DMS 273 (cell line): ENCODE data around the gene ZNF804B.
"Not testable (repeated sequence)": the region's sequence is repeated elsewhere in the genome, so short reads cannot be mapped to it uniquely, and the experiment has no call there.

Experiments used
- DNase-seq: peaks from one replicate; lab custom pipeline; 2025; ENCODE audit not compliant: unreplicated experiment; lab: John Stamatoyannopoulos, UW

The ZNF804B gene

DNA sequence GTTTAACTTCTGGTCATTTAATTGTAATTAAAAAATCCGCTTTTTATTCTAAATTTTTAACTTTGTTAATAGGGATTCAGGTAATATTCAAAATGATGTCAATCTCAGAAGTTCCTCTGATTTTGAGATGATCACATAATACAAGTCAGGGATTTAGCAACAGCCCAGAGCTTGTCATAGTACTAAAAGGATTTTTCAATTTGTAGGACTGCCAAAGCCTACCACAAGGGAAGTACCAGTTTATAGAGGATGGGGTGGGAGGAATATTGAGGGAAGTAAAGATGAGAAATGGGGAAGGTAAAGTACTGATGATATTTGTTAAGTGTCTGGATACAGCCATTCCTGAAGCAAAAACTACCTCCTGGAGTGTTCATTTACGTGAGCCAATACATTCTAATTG is 314.3 kb downstream of the ZNF804B start:
- no peak for DNase-seq

DNA sequence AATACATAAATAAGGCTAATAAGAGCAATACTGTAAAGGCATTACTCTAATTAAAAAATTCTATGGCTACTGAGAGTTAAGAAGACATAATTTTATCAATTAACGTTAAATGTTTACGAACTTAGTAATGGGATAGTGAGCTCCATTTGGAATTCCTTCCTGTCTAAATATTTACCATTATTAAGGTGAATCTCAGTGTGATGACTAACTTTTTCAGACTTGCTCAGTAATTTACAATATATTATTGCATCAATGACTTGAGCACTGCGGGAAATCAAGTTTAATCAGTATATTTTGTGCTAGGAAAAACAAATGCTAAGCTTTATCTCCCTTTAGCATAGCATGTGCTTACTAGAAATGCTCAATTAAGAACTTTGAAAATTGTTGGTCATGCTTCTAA is 318.5 kb downstream of the ZNF804B start:
- no peak for DNase-seq

DNA sequence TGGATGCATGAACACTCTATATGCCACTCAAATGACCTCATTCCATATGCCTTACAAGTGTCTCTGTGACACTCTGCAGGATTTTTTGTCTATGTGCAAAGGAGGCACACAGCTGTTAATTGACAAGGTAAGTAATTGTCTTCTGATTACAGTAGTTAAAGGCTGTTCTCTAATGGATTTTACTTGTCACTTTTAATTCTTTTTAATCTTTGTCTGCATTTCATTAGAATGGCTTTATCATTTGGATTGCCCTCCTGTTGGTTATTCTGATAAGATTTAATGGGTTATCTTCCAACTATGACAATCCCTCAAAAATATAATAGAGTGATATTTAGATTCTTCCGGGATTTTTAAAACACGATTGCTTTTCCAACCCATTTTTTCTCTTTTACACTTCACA is 326.1 kb downstream of the ZNF804B start:
- DNase-seq = no peak

DNA sequence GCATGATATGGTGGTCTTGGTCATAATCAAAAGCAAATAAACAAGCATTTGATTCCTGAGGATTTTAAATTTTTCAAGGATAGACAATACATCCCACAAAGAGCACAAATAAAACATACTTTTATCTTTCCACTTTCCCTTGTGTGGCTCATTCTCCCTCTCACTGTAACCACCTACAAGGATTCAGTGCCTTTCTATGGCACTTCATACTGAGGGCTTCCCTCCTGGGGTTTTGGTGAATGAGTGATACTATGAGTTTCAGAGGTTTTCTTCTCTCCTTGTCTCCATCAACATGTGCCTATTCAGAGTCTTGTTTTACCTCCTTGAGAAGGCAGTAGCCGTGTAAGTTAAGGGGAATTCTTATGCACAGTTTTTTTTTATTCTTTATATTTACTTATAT is 332.1 kb downstream of the ZNF804B start:
- no peak for DNase-seq

DNA sequence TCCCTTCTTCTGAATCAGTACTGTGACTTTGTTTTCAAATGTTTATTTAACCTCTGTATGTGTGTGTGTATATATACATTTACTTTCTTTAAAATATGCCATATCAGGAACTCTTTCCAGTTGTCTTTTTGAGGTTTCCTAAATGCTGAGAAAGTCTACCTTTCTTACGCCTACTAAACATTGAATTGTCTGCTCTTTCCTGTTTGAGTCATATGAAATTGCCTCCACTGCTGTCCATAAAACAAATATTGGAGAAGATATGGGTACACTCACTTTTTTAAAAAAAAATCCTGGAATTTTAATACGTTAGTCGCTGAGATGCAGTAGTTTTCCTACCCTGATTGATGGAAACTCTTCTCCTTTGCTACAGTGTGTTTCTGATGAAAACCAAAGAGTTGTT is 334.8 kb downstream of the ZNF804B start:
- DNase-seq = no peak

DNA sequence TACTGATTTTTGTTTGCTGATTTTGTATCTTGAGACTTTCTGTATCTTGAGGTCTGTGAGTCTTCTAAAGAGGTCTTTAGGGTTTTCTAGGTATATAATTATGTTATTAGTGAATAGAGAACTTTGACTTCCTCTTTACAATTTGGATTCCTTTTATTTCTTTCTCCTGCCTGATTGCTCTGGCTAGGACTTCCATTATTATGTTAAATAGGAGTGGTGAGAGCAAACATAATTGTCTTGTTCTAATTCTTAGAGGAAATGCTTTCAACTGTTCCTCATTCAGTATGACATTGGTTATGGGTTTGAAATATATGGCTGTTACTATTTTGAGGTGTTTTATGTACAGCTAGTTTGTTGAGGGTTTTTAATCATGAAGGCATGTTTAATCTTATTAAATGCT is 344.1 kb downstream of the ZNF804B start:
- no peak for DNase-seq

DNA sequence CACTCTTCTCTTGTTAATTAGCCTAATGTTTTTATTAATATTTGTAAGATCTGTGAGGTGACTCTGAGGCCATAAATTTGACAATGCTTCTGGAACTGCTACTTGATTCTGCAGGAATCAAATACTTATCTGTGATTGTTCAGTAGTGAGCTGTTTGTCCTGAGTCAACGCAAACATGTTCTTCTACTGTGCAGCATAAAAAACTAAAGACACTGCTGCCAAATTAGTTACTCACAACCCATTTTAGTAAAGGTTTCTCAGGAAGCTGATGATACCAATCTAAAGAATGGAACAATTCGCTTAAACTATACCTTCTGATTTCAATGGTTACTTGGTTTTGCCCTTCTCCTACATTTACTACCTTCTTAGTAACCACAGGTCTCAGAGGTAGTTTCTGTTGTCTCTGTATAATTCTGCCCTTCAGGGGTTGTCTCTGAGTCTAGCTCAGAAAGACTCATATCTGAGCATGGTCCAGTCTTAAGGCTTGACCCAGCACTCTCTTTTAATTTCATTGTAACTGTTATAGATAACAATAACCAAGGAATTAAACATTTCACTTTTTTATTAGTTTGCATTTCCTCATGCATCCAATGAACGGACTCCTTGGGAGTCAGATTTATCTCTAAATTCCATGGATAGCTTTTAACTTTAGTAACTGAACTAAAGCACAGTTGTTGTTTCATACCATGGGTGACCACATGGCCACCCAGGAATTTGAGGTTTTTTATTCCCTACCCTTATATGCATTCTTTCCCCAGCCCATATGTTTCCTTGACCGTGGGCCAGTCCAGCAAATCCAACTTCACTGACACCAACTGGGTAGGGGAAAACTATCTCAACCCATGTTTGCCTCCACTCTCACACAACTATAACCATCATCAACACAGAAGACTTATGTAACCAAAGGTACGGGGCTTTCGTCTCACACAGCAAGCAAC is 345.5 kb downstream of the ZNF804B start:
- DNase-seq = no peak

DNA sequence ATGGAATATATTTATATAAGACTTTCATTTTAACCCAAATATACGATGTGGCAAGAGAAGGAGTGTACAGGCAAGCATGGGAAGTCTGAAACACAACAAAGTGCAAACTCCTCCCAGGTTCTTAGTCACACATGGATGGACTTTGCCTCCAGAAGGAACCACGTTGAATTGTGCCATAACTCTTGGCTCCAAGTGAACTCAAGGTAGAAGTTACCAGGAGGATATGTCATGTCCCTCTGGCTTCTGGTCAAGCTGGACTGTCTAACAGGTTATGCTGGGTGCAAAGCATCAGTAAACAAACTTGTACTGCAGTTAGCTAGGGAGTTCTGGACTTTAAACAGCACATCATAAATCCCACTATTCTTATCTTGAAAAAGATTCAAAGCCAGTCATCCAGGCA is 364.4 kb downstream of the ZNF804B start:
- DNase-seq = no peak

DNA sequence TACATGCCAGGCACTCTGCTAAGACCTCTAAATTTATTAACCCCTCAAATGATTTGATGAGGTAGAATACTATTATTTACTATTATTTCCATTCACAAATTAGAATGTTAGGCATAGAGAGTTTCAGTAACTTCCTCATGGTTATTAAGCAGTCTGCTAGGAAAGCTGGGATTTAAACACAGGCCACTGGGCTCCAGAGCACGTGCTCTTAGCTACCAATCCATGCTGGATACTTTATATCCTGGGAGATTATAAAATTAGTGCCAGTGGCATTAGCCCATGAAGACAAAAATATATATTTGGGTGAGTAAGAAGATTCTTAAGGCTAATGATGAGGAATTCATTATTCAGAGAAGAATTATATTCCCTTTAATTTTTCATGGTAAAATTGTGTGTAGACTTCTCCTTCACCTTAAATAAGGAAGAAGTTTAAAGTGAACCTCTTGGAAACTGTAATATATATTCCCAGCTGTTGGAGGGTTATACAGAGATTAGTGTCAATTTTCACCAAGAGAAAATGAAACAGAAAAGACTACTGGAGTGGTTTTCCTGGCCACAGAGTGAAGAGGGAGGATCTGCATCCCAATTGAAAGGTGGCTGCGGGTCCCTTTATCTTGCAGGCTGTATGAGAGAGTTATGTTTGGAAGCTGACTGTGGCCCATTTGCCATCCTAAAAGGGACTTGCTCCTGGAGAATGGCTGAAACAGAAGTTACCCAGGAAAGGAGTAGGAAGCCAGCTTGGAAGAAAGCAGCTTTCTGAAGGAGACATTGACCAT is 370.3 kb downstream of the ZNF804B start:
- DNase-seq = no peak

DNA sequence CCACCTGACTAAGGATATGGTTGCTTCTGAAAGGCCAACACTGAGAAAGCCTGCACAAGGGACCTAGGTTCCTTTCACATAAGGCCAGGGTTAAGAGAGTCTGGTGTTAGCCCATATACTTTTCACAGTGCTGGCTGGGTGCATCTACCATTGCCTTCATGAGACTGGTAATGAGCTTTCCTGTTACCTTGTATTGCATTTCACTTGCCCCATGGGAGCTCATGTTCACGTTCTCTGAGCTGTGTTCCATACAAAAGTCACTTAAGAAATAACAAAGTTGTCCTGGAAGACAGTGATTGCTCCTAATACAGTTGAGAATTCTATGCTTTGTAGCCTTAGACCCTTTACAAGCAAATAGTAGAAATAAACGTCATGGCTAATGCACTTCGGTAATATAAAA is 373.9 kb downstream of the ZNF804B start:
- DNase-seq = no peak

DNA sequence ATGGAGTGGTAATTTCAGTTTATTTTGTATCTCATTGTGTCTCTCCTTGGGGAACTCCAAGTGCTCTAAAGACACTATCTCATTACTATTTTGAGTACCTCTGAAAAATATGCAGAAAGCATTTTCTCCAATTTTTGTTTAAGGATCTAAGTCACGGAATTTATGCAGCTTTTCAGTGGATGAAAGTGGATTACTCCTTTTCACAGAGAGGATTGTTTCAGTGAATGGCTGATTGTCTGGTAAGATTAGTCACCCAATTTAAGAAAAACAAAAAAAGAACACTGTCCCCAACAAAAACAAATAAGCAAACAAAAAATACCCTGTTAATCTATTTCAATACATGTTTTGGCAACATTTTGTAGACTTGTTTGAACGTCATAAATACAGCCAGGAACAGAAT is 374.3 kb downstream of the ZNF804B start:
- no peak for DNase-seq

DNA sequence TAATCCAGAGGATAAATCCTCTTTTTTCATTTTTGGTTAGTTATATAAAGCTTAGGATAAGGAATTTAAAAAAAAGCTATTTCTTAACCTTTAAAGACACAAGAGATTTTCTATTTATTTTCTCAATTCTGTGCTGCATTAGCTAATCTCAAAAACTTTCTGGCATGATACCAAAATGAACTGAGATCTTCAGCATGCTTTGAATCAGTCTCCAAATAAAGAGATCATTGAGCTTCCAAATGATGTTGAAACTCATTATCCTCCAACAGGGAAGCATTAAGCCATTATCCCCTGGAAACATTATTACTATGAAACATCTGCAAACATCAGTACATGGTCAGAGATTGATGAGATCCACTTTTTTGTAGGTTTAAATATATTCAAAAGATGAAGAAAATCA is 386.3 kb downstream of the ZNF804B start:
- DNase-seq = no peak

DNA sequence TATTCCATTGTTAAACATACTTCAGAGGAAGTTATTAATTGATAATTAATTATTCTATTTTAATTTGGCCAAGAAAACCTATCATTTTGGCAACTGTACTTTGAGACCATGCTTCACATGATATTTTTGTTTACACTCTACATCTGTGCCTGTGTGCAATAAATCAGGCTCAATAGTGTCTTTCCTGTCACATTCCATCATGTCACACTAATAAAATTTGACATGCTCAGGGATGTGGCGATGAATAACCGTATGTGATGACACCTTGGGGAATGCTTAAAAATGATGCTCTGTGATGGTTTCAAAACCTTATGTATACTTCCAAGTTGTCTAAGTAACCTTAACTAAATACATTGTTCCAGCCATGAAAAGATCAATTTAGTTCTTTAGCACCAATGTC is 400.6 kb downstream of the ZNF804B start:
- no peak for DNase-seq

DNA sequence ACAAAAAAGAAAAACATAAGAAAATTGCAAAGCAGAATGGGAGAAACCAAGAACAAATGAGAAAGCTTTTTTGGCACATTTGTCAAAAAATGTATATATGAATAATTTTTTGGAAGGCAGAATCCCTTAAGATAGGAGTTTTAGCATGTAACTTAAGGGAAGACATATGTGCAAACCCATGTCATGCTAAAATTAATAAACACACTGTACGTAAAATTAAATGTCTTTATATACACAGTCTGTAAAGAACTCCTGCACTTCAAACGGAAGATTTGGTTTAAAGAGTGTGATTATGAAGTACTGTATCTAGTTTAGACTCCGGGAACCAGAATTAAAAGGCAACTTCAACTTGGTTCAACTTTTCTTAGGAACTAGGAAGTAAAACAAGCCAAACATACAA is 405.9 kb downstream of the ZNF804B start:
- DNase-seq = no peak

DNA sequence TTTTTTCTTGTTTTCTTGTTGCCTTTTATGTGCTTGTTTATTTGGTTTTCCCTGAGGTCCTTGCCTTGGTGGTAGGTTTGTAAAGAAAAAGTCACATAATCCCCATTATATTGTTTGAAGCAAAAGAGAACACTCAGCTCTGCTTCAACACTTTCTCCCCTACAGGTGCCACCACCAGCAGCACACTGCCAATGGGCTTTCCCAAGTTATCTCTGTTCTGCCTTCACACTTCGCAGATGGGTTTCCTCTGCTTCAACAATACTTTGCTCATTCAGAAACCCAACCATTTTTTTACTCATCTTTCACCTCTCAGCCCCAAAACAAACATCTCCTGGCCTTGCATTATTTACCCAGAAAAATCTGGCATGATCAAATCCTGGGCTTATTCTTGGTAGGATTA is 411.1 kb downstream of the ZNF804B start:
- no peak for DNase-seq

DNA sequence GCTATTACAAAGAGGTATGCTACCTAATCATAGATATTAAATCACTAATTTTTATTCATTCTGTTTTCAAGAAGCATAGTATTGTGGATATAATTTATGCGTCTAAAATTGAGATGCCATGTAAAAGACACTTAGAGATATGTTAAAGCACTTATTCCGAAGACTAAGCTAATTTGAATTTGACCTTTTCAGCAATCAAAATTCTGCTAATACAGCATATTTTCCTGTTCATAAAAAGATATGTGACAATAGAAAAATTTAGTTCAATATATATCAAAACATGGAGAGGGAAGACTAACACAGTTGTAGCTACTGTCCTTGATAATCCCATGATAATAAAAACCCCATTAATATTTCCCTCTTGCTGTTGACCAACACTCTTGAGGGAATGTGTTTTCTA is 422.6 kb downstream of the ZNF804B start:
- DNase-seq = no peak

DNA sequence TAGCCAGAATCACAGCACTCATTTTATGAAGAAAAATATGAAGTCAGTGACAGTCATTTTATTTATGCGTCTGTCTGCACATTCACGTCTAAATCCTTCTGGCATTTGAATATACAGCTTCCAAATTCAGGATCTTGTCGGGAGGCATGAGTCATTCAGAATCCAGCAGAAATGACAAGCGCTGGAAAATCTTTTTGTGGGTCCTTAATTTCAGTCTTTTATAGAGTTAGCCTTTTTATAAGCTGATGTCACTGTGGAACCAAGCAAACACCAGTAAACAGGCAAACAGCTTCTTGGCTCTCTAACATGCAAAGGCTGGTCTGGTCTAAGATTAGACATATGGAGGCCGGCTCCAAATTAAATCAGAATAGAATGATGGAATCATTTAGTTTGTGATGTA is 424.2 kb downstream of the ZNF804B start:
- DNase-seq = no peak

DNA sequence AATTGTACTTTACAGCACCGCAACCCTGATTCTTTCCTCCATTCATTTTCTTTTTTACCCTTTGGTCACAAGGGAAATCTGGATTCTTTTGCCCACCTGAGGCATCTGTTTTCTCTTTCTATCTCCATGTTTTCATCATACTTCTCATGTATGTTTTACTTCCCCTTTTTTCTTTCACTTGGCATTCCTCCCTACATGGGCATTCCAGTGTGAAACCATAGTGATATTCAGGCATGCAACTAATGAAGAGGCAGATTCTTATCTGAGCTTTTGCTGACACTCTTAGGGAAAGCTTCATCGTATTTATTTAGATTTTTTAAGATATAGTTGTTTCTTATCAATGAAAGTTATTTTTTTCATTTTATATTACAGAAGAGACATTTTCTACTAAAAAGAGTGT is 441.3 kb downstream of the ZNF804B start:
- DNase-seq = no peak

DNA sequence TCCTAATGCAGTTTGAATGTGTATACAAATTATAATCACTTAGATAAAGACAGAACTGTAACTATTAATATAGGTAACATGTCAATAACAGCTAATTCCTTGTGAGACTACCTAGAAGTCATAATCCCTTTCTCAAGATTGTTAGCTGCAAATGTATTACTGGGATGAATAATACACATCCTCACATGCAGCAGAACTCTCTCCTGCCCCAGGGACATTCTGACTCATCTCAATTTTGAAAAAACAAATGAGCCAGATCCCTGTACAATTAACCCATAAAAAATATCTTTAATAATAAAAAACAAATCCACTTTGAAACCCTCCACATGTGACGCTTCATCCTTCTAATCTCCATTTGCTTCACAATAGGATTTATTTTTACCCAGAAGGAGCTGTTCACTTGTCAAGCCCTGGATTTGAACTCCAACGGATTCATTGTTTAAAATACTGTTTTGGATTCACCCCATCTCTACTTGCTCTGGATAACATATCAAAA is 464.4 kb downstream of the ZNF804B start:
- no peak for DNase-seq

DNA sequence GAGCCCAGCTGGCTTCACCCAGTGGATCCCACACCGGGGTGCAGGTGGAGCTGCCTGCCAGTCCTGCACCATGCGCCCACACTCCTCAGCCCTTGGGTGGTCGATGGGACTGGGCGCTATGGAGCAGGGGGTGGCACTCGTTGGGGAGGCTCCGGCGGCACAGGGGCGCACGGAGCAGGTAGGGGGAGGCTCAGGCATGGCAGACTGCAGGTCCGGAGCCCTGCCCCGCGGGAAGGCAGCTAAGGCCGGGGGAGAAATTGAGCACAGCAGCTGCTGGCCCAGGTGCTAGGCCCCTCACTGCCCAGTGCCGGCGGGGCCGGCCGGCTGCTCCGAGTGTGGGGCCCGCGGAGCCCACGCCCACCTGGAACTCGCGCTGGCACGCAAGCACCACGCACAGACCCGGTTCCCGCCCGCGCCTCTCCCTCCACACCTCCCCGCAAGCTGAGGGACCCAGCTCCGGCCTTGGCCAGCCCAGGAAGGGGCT is 469.2 kb downstream of the ZNF804B start:
- not testable (repeated sequence) for DNase-seq

DNA sequence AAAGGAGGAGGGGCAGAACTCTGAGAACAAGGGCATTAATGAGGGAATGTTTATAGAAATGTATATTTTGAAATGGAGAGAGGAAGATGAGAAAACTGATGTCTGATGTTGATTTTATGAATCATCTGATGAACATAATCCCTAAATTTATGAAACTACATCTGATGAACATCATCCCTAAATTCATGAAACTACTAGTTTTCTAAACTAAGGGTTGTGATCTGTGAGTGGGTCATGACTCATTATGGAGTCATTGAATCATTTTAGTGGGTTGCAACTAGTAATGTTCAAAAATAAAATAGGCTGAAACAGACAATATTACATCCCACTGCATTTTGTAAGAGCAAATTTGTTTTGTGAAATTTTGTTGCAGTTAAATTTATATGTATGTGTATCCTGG is 478.7 kb downstream of the ZNF804B start:
- no peak for DNase-seq

DNA sequence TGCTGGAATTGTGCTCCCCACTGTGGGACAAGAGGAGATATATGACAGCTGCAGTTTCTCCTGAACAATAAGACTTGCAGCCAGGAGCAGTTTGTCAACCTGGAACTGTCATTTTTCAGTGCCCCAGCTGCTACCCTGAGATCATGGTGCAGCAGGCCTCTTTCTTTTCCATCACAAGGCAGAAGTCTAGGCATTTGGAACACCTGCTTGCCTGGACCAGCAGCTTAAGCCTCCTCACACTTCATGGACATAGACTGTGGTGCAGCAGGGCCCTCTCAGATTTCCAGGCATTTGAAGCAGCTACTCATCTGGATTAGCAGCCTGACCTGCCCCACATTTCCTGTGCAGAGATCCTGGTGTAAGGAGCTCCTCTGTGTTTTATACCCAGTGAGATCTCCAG is 486.7 kb downstream of the ZNF804B start:
- no peak for DNase-seq
